Measurements from ENCODE around the gene ZNF396.

The ZNF396 gene

GRCh38 chr18:35386600-35387100, 9.5 kb upstream of the ZNF396 start:
- DNase-seq = peak; percentile 70
- no peak for TF ChIP-seq EZH2 (IDR thresholded peaks at IDR 0.05; ENCODE audit: borderline replicate concordance, low read depth, low read length, severe bottlenecking)
- peak; percentile 92 for TF ChIP-seq CTCF (IDR thresholded peaks at IDR 0.05; ENCODE audit: borderline replicate concordance, extremely low read depth, low read length, poor library complexity, severe bottlenecking)
- Histone ChIP-seq H3K4me1 (ENCODE audit: insufficient read depth, low read length) (peaks cover 5% of the 10 kb centered on the region), H3K79me2 (ENCODE audit: insufficient read depth, low read length) (no peaks in the 10 kb centered on the region), H4K20me1 (ENCODE audit: insufficient read depth, low read length) (no peaks in the 10 kb centered on the region), H2AFZ (ENCODE audit: low read depth, low read length) (peak overlapping the region; percentile 55; the same call in 1 of the 2 replicates), H3K9ac (ENCODE audit: low read depth, low read length) (no peak overlapping the region), H3K27me3 (ENCODE audit: insufficient read depth, low read length, poor library complexity) (peaks cover 9% of the 10 kb centered on the region), H3K27ac (ENCODE audit: low read length) (no peak overlapping the region), H3K9me3 (ENCODE audit: insufficient read depth, low read length, severe bottlenecking) (no peaks in the 10 kb centered on the region), H3K4me2 (ENCODE audit: insufficient read depth, low read length) (peak overlapping the region; percentile 40; the same call in 1 of the 2 replicates), H3K4me3 (ENCODE audit: low read depth in 1 of 2, low read length in 2 of 2) (no peak overlapping the region), H3K36me3 (ENCODE audit: insufficient read depth, low read length) (no peaks in the 10 kb centered on the region)
- peak; percentile 90 for ATAC-seq (ENCODE audit: insufficient read depth, low read depth)

- no peaks in the 10 kb centered on the region for H3K9me3 ChIP-seq (ENCODE audit: insufficient read depth, low read length, severe bottlenecking)
- H3K4me3 ChIP-seq (ENCODE audit: low read depth in 1 of 2, low read length in 2 of 2) = no peak overlapping the region
- H3K9ac ChIP-seq (ENCODE audit: low read depth, low read length) = no peak overlapping the region
- no peak for DNase-seq
- peaks cover 9% of the 10 kb centered on the region for H3K27me3 ChIP-seq (ENCODE audit: insufficient read depth, low read length, poor library complexity)
- no peak overlapping the region for H3K4me2 ChIP-seq (ENCODE audit: insufficient read depth, low read length)
- H4K20me1 ChIP-seq (ENCODE audit: insufficient read depth, low read length) = no peaks in the 10 kb centered on the region
- no peak overlapping the region for H2AFZ ChIP-seq (ENCODE audit: low read depth, low read length)
- no peak for ATAC-seq (ENCODE audit: insufficient read depth, low read depth)
- H3K79me2 ChIP-seq (ENCODE audit: insufficient read depth, low read length) = no peaks in the 10 kb centered on the region
- peaks cover 5% of the 10 kb centered on the region for H3K4me1 ChIP-seq (ENCODE audit: insufficient read depth, low read length)
- H3K27ac ChIP-seq (ENCODE audit: low read length) = no peak overlapping the region
- no peaks in the 10 kb centered on the region for H3K36me3 ChIP-seq (ENCODE audit: insufficient read depth, low read length)
- TF ChIP-seq CTCF (IDR thresholded peaks at IDR 0.05; ENCODE audit: borderline replicate concordance, extremely low read depth, low read length, poor library complexity, severe bottlenecking) = no peak
- no peak for TF ChIP-seq EZH2 (IDR thresholded peaks at IDR 0.05; ENCODE audit: borderline replicate concordance, low read depth, low read length, severe bottlenecking)
Measured at GRCh38 chr18:35383136-35383535, 6.0 kb upstream of the ZNF396 start.

GRCh38 chr18:35379421-35379820, 2.3 kb upstream of the ZNF396 start:
- ATAC-seq (ENCODE audit: insufficient read depth, low read depth) (no peak), DNase-seq (no peak)
- no peak for TF ChIP-seq CTCF (IDR thresholded peaks at IDR 0.05; ENCODE audit: borderline replicate concordance, extremely low read depth, low read length, poor library complexity, severe bottlenecking)
- TF ChIP-seq EZH2 (IDR thresholded peaks at IDR 0.05; ENCODE audit: borderline replicate concordance, low read depth, low read length, severe bottlenecking) = no peak
- peaks cover 14% of the 10 kb centered on the region for H3K4me1 ChIP-seq (ENCODE audit: insufficient read depth, low read length)
- no peaks in the 10 kb centered on the region for H3K9me3 ChIP-seq (ENCODE audit: insufficient read depth, low read length, severe bottlenecking)
- no peak overlapping the region for H3K27ac ChIP-seq (ENCODE audit: low read length)
- no peaks in the 10 kb centered on the region for H4K20me1 ChIP-seq (ENCODE audit: insufficient read depth, low read length)
- H3K36me3 ChIP-seq (ENCODE audit: insufficient read depth, low read length) = no peaks in the 10 kb centered on the region
- H2AFZ ChIP-seq (ENCODE audit: low read depth, low read length) = no peak overlapping the region
- H3K79me2 ChIP-seq (ENCODE audit: insufficient read depth, low read length) = no peaks in the 10 kb centered on the region
- H3K4me2 ChIP-seq (ENCODE audit: insufficient read depth, low read length) = no peak overlapping the region
- H3K9ac ChIP-seq (ENCODE audit: low read depth, low read length) = no peak overlapping the region
- peaks cover 19% of the 10 kb centered on the region for H3K27me3 ChIP-seq (ENCODE audit: insufficient read depth, low read length, poor library complexity)
- H3K4me3 ChIP-seq (ENCODE audit: low read depth in 1 of 2, low read length in 2 of 2) = no peak overlapping the region

GRCh38 chr18:35378574-35378896, 1.4 kb upstream of the ZNF396 start:
- TF ChIP-seq CTCF (IDR thresholded peaks at IDR 0.05; ENCODE audit: borderline replicate concordance, extremely low read depth, low read length, poor library complexity, severe bottlenecking) (no peak), EZH2 (IDR thresholded peaks at IDR 0.05; ENCODE audit: borderline replicate concordance, low read depth, low read length, severe bottlenecking) (no peak)
- Histone ChIP-seq H3K36me3 (ENCODE audit: insufficient read depth, low read length) (no peaks in the 10 kb centered on the region), H3K9me3 (ENCODE audit: insufficient read depth, low read length, severe bottlenecking) (no peaks in the 10 kb centered on the region), H3K4me3 (ENCODE audit: low read depth in 1 of 2, low read length in 2 of 2) (no peak overlapping the region), H3K79me2 (ENCODE audit: insufficient read depth, low read length) (no peaks in the 10 kb centered on the region), H3K27me3 (ENCODE audit: insufficient read depth, low read length, poor library complexity) (peaks cover 17% of the 10 kb centered on the region), H4K20me1 (ENCODE audit: insufficient read depth, low read length) (no peaks in the 10 kb centered on the region), H2AFZ (ENCODE audit: low read depth, low read length) (no peak overlapping the region), H3K4me2 (ENCODE audit: insufficient read depth, low read length) (no peak overlapping the region), H3K27ac (ENCODE audit: low read length) (no peak overlapping the region), H3K9ac (ENCODE audit: low read depth, low read length) (no peak overlapping the region), H3K4me1 (ENCODE audit: insufficient read depth, low read length) (peaks cover 14% of the 10 kb centered on the region)
- ATAC-seq (ENCODE audit: insufficient read depth, low read depth) (no peak), DNase-seq (no peak)

All from DND-41 (cell line).